Epithelial cell of prostate (primary cell): Measurements from ENCODE around the gene RCAN1.

ENCODE experiments used
- DNase-seq: peaks from one replicate; pipeline ENCODE4 v3.0.0-alpha.2; 2011; ENCODE audit warnings: low read depth, low spot score
- H3K27ac ChIP-seq: fragments of 450-650 bp; 2 replicates; pipeline ENCODE4 v1.5.1; 2017; ENCODE audit warnings: mild to moderate bottlenecking

Gene RCAN1

GRCh38 chr21:34523019-34523555 is 91.8 kb downstream of the RCAN1 start:
- DNase-seq, result no peak
- no peak overlapping the region for H3K27ac ChIP-seq

GRCh38 chr21:34522284-34522683 is 92.6 kb downstream of the RCAN1 start:
- DNase-seq, result no peak
- no peak overlapping the region for H3K27ac ChIP-seq

- H3K27ac ChIP-seq, result no peak overlapping the region
- DNase-seq, result no peak
Measured at GRCh38 chr21:34521561-34521960, 93.4 kb downstream of the RCAN1 start.

GRCh38 chr21:34520764-34521508 is 94.0 kb downstream of the RCAN1 start:
- no peak overlapping the region for H3K27ac ChIP-seq
- no peak for DNase-seq

- no peak overlapping the region for H3K27ac ChIP-seq
- no peak for DNase-seq
Measured at GRCh38 chr21:34520281-34520680, 94.6 kb downstream of the RCAN1 start.

GRCh38 chr21:34519694-34520093 is 95.2 kb downstream of the RCAN1 start:
- no peak overlapping the region for H3K27ac ChIP-seq
- DNase-seq, result no peak

GRCh38 chr21:34519016-34519415 is 95.9 kb downstream of the RCAN1 start:
- no peak overlapping the region for H3K27ac ChIP-seq
- DNase-seq, result no peak

GRCh38 chr21:34518301-34518700 is 96.6 kb downstream of the RCAN1 start:
- no peak overlapping the region for H3K27ac ChIP-seq
- no peak for DNase-seq

- no peak overlapping the region for H3K27ac ChIP-seq
- no peak for DNase-seq
Measured at GRCh38 chr21:34517491-34518245, 97.2 kb downstream of the RCAN1 start.

GRCh38 chr21:34517039-34517438 is 97.9 kb downstream of the RCAN1 start:
- no peak for DNase-seq
- no peak overlapping the region for H3K27ac ChIP-seq

- no peak overlapping the region for H3K27ac ChIP-seq
- no peak for DNase-seq
Measured at GRCh38 chr21:34514576-34515115, 100.3 kb downstream of the RCAN1 start.

GRCh38 chr21:34513129-34513675 is 101.7 kb downstream of the RCAN1 start:
- DNase-seq, result no peak
- H3K27ac ChIP-seq, result no peak overlapping the region

GRCh38 chr21:34511787-34512455 is 103.0 kb downstream of the RCAN1 start, which contains the start of gene KCNE1:
KCNE1 (minus strand) TSS chr21:34512210; CDS start chr21:34449634, 62,576 bp downstream.
- no peak for DNase-seq
- no peak within 1 kb of the TSS for H3K27ac ChIP-seq

- peak; percentile 31 for DNase-seq
- H3K27ac ChIP-seq, result no peak overlapping the region
Measured at GRCh38 chr21:34511181-34511580, 103.7 kb downstream of the RCAN1 start.

GRCh38 chr21:34510148-34511142 is 104.5 kb downstream of the RCAN1 start:
- no peak overlapping the region for H3K27ac ChIP-seq
- no peak for DNase-seq

- H3K27ac ChIP-seq, result no peak overlapping the region
- no peak for DNase-seq
Measured at GRCh38 chr21:34509151-34509550, 105.8 kb downstream of the RCAN1 start.

- no peak for DNase-seq
- H3K27ac ChIP-seq, result no peak overlapping the region
Measured at GRCh38 chr21:34504595-34504994, 110.3 kb downstream of the RCAN1 start.

- no peak for DNase-seq
- H3K27ac ChIP-seq, result no peak overlapping the region
Measured at GRCh38 chr21:34502480-34503106, 112.3 kb downstream of the RCAN1 start.

- H3K27ac ChIP-seq, result no peak overlapping the region
- no peak for DNase-seq
Measured at GRCh38 chr21:34501716-34502115, 113.2 kb downstream of the RCAN1 start.
